HepG2 (cell line): ENCODE data around the gene FUCA1. TPM values are rescaled to one million over a fixed set of nuclear protein-coding genes. Genes with fewer than 3 reads are reported as not detected.
A peak's percentile ranks its signal among the peaks of the same experiment; 100 is the strongest.

ENCODE experiments used
- ARNT ChIP-seq: fragments of 450-650 bp; IDR thresholded peaks from 2 replicates; pipeline ENCODE4 v1.6.1; 2017
- CHD4 ChIP-seq: fragments of 200-600 bp; sonication (generic); IDR thresholded peaks from 2 replicates; pipeline ENCODE4 v1.7.0; 2017; ENCODE audit warnings: mild to moderate bottlenecking, low read length, borderline replicate concordance
- HMG20B ChIP-seq: conservative IDR thresholded peaks from 2 replicates; pipeline ENCODE4 v1.6.1; 2016; ENCODE audit warnings: missing genetic modification reagents, missing compliant biosample characterization
- HOXA5 ChIP-seq: sonication (generic); formaldehyde crosslinking; IDR thresholded peaks from 2 replicates; pipeline ENCODE4 v1.4.0; 2020; ENCODE audit warnings: missing genetic modification reagents
- JDP2 ChIP-seq: sonication (generic); formaldehyde crosslinking; IDR thresholded peaks from 2 replicates; pipeline ENCODE4 v1.8.1; 2022; ENCODE audit warnings: missing genetic modification reagents, borderline replicate concordance
- NAIF1 ChIP-seq: sonication (generic); formaldehyde crosslinking; IDR thresholded peaks from 2 replicates; pipeline ENCODE4 v1.5.0; 2020; ENCODE audit warnings: mild to moderate bottlenecking, missing genetic modification reagents, borderline replicate concordance
- NBN ChIP-seq: fragments of 450-650 bp; conservative IDR thresholded peaks from 2 replicates; pipeline ENCODE4 v1.6.1; 2017
- PRMT3 ChIP-seq: sonication (generic); formaldehyde crosslinking; IDR thresholded peaks from 2 replicates; pipeline ENCODE4 v1.8.1; 2022; ENCODE audit warnings: low read depth, mild to moderate bottlenecking, moderate library complexity, missing genetic modification reagents, borderline replicate concordance
- RFX1 ChIP-seq: fragments of 450-650 bp; IDR thresholded peaks from 2 replicates; pipeline ENCODE4 v1.6.1; 2017
- ZNF124 ChIP-seq: sonication (generic); formaldehyde crosslinking; IDR thresholded peaks from 2 replicates; pipeline ENCODE4 v1.4.0; 2020; ENCODE audit warnings: missing genetic modification reagents
- ZNF225 ChIP-seq: sonication (generic); formaldehyde crosslinking; IDR thresholded peaks from 2 replicates; pipeline ENCODE4 v1.4.0; 2020; ENCODE audit warnings: mild to moderate bottlenecking, missing genetic modification reagents
- ZNF546 ChIP-seq: sonication (generic); formaldehyde crosslinking; conservative IDR thresholded peaks from 2 replicates; pipeline ENCODE4 v1.8.1; 2023; ENCODE audit warnings: mild to moderate bottlenecking, missing genetic modification reagents
- ZNF562 ChIP-seq: sonication (generic); formaldehyde crosslinking; IDR thresholded peaks from 2 replicates; pipeline ENCODE4 v1.8.0; 2022; ENCODE audit warnings: missing genetic modification reagents, borderline replicate concordance
- ZNF614 ChIP-seq: IDR thresholded peaks from 2 replicates; pipeline ENCODE4 v1.6.1; 2018; ENCODE audit warnings: missing biosample characterization, missing genetic modification reagents, inconsistent platforms, borderline replicate concordance
- ZNF615 ChIP-seq: sonication (generic); formaldehyde crosslinking; IDR thresholded peaks from 2 replicates; pipeline ENCODE4 v1.5.0; 2020; ENCODE audit warnings: mild to moderate bottlenecking, missing genetic modification reagents, borderline replicate concordance
- polyA plus RNA-seq, 8 experiments: library from polyadenylated mRNA; depleted of rRNA in 3 of 8; stranded (reverse) in 7 of 8; unstranded in 1 of 8; fragments of >200 nt; fragmentation: Illumina TruSeq in 4 of 8; extraction: Trizol in 4 of 8; gene quantifications; 2 replicates each; pipeline versions ENCODE4 v1.2.1 to v1.2.3, GENCODE V29; 2011 to 2016; ENCODE audit warnings: low read depth in 4 of 8, missing spikeins in 1 of 8, mixed read lengths in 1 of 8; ENCODE audit not compliant: insufficient read depth in 1 of 8
- total RNA-seq, 5 experiments: library from RNA; depleted of rRNA; stranded (reverse); fragments of >200 nt; fragmentation: Illumina TruSeq; extraction: Trizol; gene quantifications; 2 replicates each; pipeline ENCODE4 v1.2.3, GENCODE V29; 2016; ENCODE audit warnings: low read depth in 1 of 5
- TF ChIP-seq, protein P1 (sequence below): sonication (generic); formaldehyde crosslinking; IDR thresholded peaks from 2 replicates; pipeline ENCODE4 v1.5.0; 2020; ENCODE audit warnings: missing genetic modification reagents
- TF ChIP-seq, protein P2 (sequence below): sonication (generic); formaldehyde crosslinking; IDR thresholded peaks from 2 replicates; pipeline ENCODE4 v1.8.1; 2023; ENCODE audit warnings: mild to moderate bottlenecking, inconsistent platforms, moderate library complexity, missing genetic modification reagents, borderline replicate concordance
- TF ChIP-seq, protein P3 (sequence below): sonication (generic); formaldehyde crosslinking; IDR thresholded peaks from 2 replicates; pipeline ENCODE4 v1.5.1; 2020; ENCODE audit warnings: mild to moderate bottlenecking, missing genetic modification reagents, borderline replicate concordance
- TF ChIP-seq, protein P4 (sequence below): IDR thresholded peaks from 2 replicates; pipeline ENCODE4 v1.6.1; 2016; ENCODE audit warnings: missing compliant biosample characterization, missing genetic modification reagents, borderline replicate concordance
- TF ChIP-seq, protein P5 (sequence below): sonication (generic); formaldehyde crosslinking; IDR thresholded peaks from 2 replicates; pipeline ENCODE4 v1.5.0; 2020; ENCODE audit warnings: missing genetic modification reagents, mild to moderate bottlenecking, borderline replicate concordance
- TF ChIP-seq, protein P6 (sequence below): sonication (generic); formaldehyde crosslinking; IDR thresholded peaks from 2 replicates; pipeline ENCODE4 v1.8.1; 2023; ENCODE audit warnings: mild to moderate bottlenecking, moderate library complexity, missing genetic modification reagents

The FUCA1 gene
- total and polyA plus RNA-seq, 2 of the 13 experiments (the other 11 are each of a cell fraction or from before 2014, with no cell fraction given), result 32.7 to 33.6 TPM

DNA sequence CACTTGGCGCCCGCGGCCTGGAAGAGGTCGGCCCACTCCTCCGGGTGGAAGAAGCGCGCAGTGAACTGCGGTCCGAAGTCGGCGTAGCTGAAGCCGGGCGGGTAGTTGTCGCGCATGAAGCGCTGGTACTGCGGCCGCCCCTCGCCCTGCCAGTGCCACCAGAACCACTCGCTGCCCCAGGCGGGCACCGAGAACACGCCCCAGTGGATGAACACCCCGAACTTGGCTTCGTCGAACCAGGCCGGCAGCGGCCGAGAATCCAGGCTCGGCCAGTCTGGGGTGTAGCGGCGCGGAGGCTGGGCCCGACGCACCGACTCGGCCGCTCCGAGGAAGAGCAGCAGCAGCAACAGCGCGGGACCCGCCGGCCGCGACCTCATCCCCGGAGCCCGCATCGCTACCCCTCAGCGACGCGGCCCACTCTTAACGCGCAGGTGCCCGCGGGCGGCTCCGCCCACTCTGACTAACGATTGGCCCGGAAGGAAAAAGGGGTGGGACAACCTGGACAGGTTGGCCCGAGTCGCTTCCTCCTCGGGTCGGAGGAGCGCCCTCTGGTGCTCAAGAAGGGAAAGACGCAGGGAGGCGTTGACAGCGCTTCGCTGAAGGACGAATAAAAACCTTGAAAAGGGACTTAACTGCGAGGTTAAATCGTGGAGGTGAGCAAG is at the start of gene FUCA1 (continued):
- no peak for TF ChIP-seq JDP2
- TF ChIP-seq ZNF615 (CRISPR knock-in tag), result no peak
- TF ChIP-seq, protein P1, sequence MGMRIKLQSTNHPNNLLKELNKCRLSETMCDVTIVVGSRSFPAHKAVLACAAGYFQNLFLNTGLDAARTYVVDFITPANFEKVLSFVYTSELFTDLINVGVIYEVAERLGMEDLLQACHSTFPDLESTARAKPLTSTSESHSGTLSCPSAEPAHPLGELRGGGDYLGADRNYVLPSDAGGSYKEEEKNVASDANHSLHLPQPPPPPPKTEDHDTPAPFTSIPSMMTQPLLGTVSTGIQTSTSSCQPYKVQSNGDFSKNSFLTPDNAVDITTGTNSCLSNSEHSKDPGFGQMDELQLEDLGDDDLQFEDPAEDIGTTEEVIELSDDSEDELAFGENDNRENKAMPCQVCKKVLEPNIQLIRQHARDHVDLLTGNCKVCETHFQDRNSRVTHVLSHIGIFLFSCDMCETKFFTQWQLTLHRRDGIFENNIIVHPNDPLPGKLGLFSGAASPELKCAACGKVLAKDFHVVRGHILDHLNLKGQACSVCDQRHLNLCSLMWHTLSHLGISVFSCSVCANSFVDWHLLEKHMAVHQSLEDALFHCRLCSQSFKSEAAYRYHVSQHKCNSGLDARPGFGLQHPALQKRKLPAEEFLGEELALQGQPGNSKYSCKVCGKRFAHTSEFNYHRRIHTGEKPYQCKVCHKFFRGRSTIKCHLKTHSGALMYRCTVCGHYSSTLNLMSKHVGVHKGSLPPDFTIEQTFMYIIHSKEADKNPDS (CRISPR knock-in tag), result 0 out of 2 replicates have a peak, but pooled peaks have one; percentile 19
- TF ChIP-seq CHD4, result no peak
- TF ChIP-seq NAIF1 (CRISPR knock-in tag), result 0 out of 2 replicates have a peak, but pooled peaks have one; percentile 33
- TF ChIP-seq, protein P2, sequence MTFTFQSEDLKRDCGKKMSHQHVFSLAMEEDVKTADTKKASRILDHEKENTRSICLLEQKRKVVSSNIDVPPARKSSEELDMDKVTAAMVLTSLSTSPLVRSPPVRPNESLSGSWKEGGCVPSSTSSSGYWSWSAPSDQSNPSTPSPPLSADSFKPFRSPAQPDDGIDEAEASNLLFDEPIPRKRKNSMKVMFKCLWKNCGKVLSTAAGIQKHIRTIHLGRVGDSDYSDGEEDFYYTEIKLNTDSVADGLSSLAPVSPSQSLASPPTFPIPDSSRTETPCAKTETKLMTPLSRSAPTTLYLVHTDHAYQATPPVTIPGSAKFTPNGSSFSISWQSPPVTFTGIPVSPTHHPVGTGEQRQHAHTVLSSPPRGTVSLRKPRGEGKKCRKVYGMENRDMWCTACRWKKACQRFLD (CRISPR knock-in tag), result no peak
- TF ChIP-seq PRMT3, result no peak
- peak; percentile 66; the same call in 1 of the 2 replicates for TF ChIP-seq HOXA5 (CRISPR knock-in tag)
- TF ChIP-seq, protein P3, sequence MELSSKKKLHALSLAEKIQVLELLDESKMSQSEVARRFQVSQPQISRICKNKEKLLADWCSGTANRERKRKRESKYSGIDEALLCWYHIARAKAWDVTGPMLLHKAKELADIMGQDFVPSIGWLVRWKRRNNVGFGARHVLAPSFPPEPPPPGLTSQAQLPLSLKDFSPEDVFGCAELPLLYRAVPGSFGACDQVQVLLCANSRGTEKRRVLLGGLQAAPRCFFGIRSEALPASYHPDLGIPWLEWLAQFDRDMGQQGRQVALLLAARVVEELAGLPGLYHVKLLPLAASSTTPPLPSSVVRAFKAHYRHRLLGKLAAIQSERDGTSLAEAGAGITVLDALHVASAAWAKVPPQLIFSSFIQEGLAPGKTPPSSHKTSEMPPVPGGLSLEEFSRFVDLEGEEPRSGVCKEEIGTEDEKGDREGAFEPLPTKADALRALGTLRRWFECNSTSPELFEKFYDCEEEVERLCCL (CRISPR knock-in tag), result no peak
- no peak for TF ChIP-seq NBN
- peak; percentile 59; the same call in 1 of the 2 replicates for TF ChIP-seq ZNF614 (CRISPR knock-in tag)
- no peak for TF ChIP-seq RFX1
- no peak for TF ChIP-seq HMG20B (CRISPR knock-in tag)
- peak; percentile 51; the same call in 1 of the 2 replicates for TF ChIP-seq ZNF124 (CRISPR knock-in tag)
- TF ChIP-seq, protein P4, sequence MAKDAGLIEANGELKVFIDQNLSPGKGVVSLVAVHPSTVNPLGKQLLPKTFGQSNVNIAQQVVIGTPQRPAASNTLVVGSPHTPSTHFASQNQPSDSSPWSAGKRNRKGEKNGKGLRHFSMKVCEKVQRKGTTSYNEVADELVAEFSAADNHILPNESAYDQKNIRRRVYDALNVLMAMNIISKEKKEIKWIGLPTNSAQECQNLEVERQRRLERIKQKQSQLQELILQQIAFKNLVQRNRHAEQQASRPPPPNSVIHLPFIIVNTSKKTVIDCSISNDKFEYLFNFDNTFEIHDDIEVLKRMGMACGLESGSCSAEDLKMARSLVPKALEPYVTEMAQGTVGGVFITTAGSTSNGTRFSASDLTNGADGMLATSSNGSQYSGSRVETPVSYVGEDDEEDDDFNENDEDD (CRISPR knock-in tag), result no peak
- TF ChIP-seq, protein P5, sequence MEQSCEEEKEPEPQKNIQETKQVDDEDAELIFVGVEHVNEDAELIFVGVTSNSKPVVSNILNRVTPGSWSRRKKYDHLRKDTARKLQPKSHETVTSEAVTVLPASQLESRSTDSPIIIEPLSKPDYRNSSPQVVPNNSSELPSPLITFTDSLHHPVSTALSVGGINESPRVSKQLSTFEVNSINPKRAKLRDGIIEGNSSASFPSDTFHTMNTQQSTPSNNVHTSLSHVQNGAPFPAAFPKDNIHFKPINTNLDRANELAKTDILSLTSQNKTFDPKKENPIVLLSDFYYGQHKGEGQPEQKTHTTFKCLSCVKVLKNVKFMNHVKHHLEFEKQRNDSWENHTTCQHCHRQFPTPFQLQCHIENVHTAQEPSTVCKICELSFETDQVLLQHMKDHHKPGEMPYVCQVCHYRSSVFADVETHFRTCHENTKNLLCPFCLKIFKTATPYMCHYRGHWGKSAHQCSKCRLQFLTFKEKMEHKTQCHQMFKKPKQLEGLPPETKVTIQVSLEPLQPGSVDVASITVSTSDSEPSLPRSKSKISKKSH (CRISPR knock-in tag), result no peak; the same call in 1 of the 2 replicates
- peak; percentile 16; the same call in 1 of the 2 replicates for TF ChIP-seq ZNF225 (CRISPR knock-in tag)
- TF ChIP-seq, protein P6, sequence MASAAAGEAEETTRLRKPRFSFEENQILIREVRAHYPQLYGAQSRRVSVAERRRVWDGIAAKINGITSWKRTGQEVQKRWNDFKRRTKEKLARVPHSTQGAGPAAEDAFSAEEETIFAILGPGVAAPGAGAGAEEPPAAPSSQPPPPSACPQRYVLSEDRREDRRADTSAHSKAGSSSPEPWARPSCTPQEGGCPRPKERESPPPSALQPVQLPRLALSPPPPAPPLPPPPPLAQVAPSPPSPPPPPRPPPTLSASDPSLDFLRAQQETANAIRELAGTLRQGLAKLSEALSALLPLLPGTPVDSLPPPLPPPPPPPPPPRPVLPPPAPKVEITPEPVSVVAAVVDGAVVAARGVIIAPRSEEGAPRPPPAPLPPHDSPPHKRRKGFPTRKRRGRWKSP (CRISPR knock-in tag), result peak; percentile 53; the same call in 1 of the 2 replicates
- no peak for TF ChIP-seq ZNF562 (CRISPR knock-in tag)
- TF ChIP-seq ZNF546 (CRISPR knock-in tag), result peak; percentile 87; the same call in 1 of the 2 replicates
- TF ChIP-seq ARNT, result no peak
